Gastroesophageal sphincter (tissue), 3 donors: ENCODE data around the gene DUSP5.
"Not testable (repeated sequence)": the region's sequence is repeated elsewhere in the genome, so short reads cannot be mapped to it uniquely, and the experiment has no call there.

Experiments
- CTCF ChIP-seq, 4 experiments: fragments of 200-600 bp in 2 of 4; fragments of 450-650 bp in 2 of 4; sonication (generic) in 1 of 4; IDR thresholded peaks; one replicate each; pipeline ENCODE4 v1.5.1; 2017 to 2019; ENCODE audit warnings: antibody characterized with exemption in 4 of 4, mild to moderate bottlenecking in 2 of 4, moderate library complexity in 2 of 4
- POLR2A ChIP-seq, 2 donors: fragments of 450-650 bp; IDR thresholded peaks; one replicate each; pipeline ENCODE4 v1.6.1; 2017; ENCODE audit warnings: antibody characterized with exemption in 2 of 2, mild to moderate bottlenecking in 2 of 2, moderate library complexity in 1 of 2

DNA sequence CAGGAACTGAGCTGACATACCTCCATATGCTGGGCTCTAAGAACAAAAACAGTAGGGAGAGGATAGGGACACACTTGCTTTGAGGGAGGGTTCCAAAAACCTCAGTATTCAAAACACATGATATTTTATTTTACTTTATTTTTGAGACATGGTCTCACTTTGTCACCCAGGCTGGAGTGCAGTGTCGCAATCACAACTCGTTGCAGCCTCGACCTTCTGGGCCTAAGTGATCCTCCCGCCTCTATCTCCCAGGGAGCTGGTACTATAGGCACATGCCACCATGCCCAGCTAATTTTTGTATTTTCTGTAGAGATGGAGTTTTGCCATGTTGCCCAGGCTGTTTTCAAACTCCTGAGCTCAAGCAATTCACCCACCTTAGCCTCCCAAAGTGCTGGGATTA lies 34.9 kb downstream of the DUSP5 start:
- TF ChIP-seq CTCF, POLR2A (IDR thresholded peaks at IDR 0.05): not testable (repeated sequence)
